ENCODE measurements around the gene MAPKAP1. TPM values are rescaled to one million over a fixed set of nuclear protein-coding genes. Genes with fewer than 3 reads are reported as not detected.

The MAPKAP1 gene
- total and polyA plus RNA-seq, 4 donors, result 32.2 to 58.4 (median 56.1) TPM

- intact Hi-C loops (cut with DNase I), result no loop called here
- WGBS, 2 donors, result 95 to 96% methylated on average over 4 of the region's 4 CpGs
- Histone ChIP-seq H3K4me3 (ENCODE audit: low read length in 2 of 2) (no peak overlapping the region), H3K36me3 (ENCODE audit: control insufficient read depth in 1 of 2, insufficient read depth in 2 of 2, low read length in 1 of 2) (no peaks in the 10 kb centered on the region), H3K27me3 (ENCODE audit: control insufficient read depth in 1 of 2, insufficient read depth in 2 of 2, low read length in 1 of 2) (no peaks in the 10 kb centered on the region), H3K9me3 (ENCODE audit: control insufficient read depth, low read length) (no peaks in the 10 kb centered on the region), H3K4me1 (ENCODE audit: control insufficient read depth in 1 of 2, insufficient read depth in 2 of 2, low read length in 2 of 2) (no peaks in the 10 kb centered on the region), H3K27ac (ENCODE audit: low read depth in 1 of 2, low read length in 2 of 2) (no peak overlapping the region)
- DNase-seq (no peak), ATAC-seq (ENCODE audit: low FRiP score) (no peak)
Measured at GRCh38 chr9:125514468-125514867, 192.5 kb downstream of the MAPKAP1 start.

GRCh38 chr9:125513668-125514413 is 193.2 kb downstream of the MAPKAP1 start:
- no peak for DNase-seq
- Histone ChIP-seq H3K4me3 (ENCODE audit: low read length in 2 of 2) (peak overlapping the region in 1 of 2 donors; percentile 17), H3K4me1 (ENCODE audit: control insufficient read depth in 1 of 2, insufficient read depth in 2 of 2, low read length in 2 of 2) (no peaks in the 10 kb centered on the region), H3K27ac (ENCODE audit: low read depth in 1 of 2, low read length in 2 of 2) (no peak overlapping the region), H3K27me3 (ENCODE audit: control insufficient read depth in 1 of 2, insufficient read depth in 2 of 2, low read length in 1 of 2) (no peaks in the 10 kb centered on the region), H3K36me3 (ENCODE audit: control insufficient read depth in 1 of 2, insufficient read depth in 2 of 2, low read length in 1 of 2) (no peaks in the 10 kb centered on the region), H3K9me3 (ENCODE audit: control insufficient read depth, low read length) (no peaks in the 10 kb centered on the region)
- no peak for ATAC-seq (ENCODE audit: low FRiP score)
- intact Hi-C loops (cut with DNase I), result no loop called here
- WGBS, 2 donors, result 29 to 35% methylated on average over 13 of the region's 13 CpGs

- H3K4me1 ChIP-seq (ENCODE audit: control insufficient read depth in 1 of 2, insufficient read depth in 2 of 2, low read length in 2 of 2), result no peaks in the 10 kb centered on the region
- intact Hi-C loops (cut with DNase I), result no loop called here
- WGBS, 2 donors, result 19 to 23% methylated on average over 2 of the region's 2 CpGs
- no peak overlapping the region for H3K27ac ChIP-seq (ENCODE audit: low read depth in 1 of 2, low read length in 2 of 2)
- no peak for ATAC-seq (ENCODE audit: low FRiP score)
- no peaks in the 10 kb centered on the region for H3K9me3 ChIP-seq (ENCODE audit: control insufficient read depth, low read length)
- DNase-seq, result no peak
- no peaks in the 10 kb centered on the region for H3K27me3 ChIP-seq (ENCODE audit: control insufficient read depth in 1 of 2, insufficient read depth in 2 of 2, low read length in 1 of 2)
- no peaks in the 10 kb centered on the region for H3K36me3 ChIP-seq (ENCODE audit: control insufficient read depth in 1 of 2, insufficient read depth in 2 of 2, low read length in 1 of 2)
- peak overlapping the region in 1 of 2 donors; percentile 17 for H3K4me3 ChIP-seq (ENCODE audit: low read length in 2 of 2)
Measured at GRCh38 chr9:125513303-125513667, 193.7 kb downstream of the MAPKAP1 start.

- Histone ChIP-seq H3K27me3 (ENCODE audit: control insufficient read depth in 1 of 2, insufficient read depth in 2 of 2, low read length in 1 of 2) (no peaks in the 10 kb centered on the region), H3K4me1 (ENCODE audit: control insufficient read depth in 1 of 2, insufficient read depth in 2 of 2, low read length in 2 of 2) (no peaks in the 10 kb centered on the region), H3K27ac (ENCODE audit: low read depth in 1 of 2, low read length in 2 of 2) (no peak overlapping the region), H3K4me3 (ENCODE audit: low read length in 2 of 2) (no peak overlapping the region), H3K9me3 (ENCODE audit: control insufficient read depth, low read length) (no peaks in the 10 kb centered on the region), H3K36me3 (ENCODE audit: control insufficient read depth in 1 of 2, insufficient read depth in 2 of 2, low read length in 1 of 2) (no peaks in the 10 kb centered on the region)
- no peak for DNase-seq
- 95 to 97% methylated on average over 18 of the region's 18 CpGs for WGBS, 2 donors
- ATAC-seq (ENCODE audit: low FRiP score), result no peak
- intact Hi-C loops (cut with DNase I), result no loop called here
Measured at GRCh38 chr9:125511789-125512660, 195.0 kb downstream of the MAPKAP1 start.

- 55 to 71% methylated on average over 1 of the region's 1 CpG for WGBS, 2 donors
- H3K27ac ChIP-seq (ENCODE audit: low read depth in 1 of 2, low read length in 2 of 2), result no peak overlapping the region
- no peak overlapping the region for H3K4me3 ChIP-seq (ENCODE audit: low read length in 2 of 2)
- H3K9me3 ChIP-seq (ENCODE audit: control insufficient read depth, low read length), result no peaks in the 10 kb centered on the region
- no peak for ATAC-seq (ENCODE audit: low FRiP score)
- H3K4me1 ChIP-seq (ENCODE audit: control insufficient read depth in 1 of 2, insufficient read depth in 2 of 2, low read length in 2 of 2), result no peaks in the 10 kb centered on the region
- no peaks in the 10 kb centered on the region for H3K36me3 ChIP-seq (ENCODE audit: control insufficient read depth in 1 of 2, insufficient read depth in 2 of 2, low read length in 1 of 2)
- H3K27me3 ChIP-seq (ENCODE audit: control insufficient read depth in 1 of 2, insufficient read depth in 2 of 2, low read length in 1 of 2), result no peaks in the 10 kb centered on the region
- no peak for DNase-seq
- intact Hi-C loops (cut with DNase I), result no loop called here
Measured at GRCh38 chr9:125510980-125511379, 196.0 kb downstream of the MAPKAP1 start.

GRCh38 chr9:125509476-125509875 is 197.5 kb downstream of the MAPKAP1 start:
- Histone ChIP-seq H3K27me3 (ENCODE audit: control insufficient read depth in 1 of 2, insufficient read depth in 2 of 2, low read length in 1 of 2) (no peaks in the 10 kb centered on the region), H3K4me1 (ENCODE audit: control insufficient read depth in 1 of 2, insufficient read depth in 2 of 2, low read length in 2 of 2) (no peaks in the 10 kb centered on the region), H3K4me3 (ENCODE audit: low read length in 2 of 2) (no peak overlapping the region), H3K27ac (ENCODE audit: low read depth in 1 of 2, low read length in 2 of 2) (no peak overlapping the region), H3K36me3 (ENCODE audit: control insufficient read depth in 1 of 2, insufficient read depth in 2 of 2, low read length in 1 of 2) (no peaks in the 10 kb centered on the region), H3K9me3 (ENCODE audit: control insufficient read depth, low read length) (no peaks in the 10 kb centered on the region)
- 74 to 75% methylated on average over 5 of the region's 5 CpGs for WGBS, 2 donors
- DNase-seq (no peak), ATAC-seq (ENCODE audit: low FRiP score) (no peak)
- intact Hi-C loops (cut with DNase I), result no loop called here

GRCh38 chr9:125508249-125508648 is 198.8 kb downstream of the MAPKAP1 start:
- 97 to 99% methylated on average over 2 of the region's 2 CpGs for WGBS, 2 donors
- Histone ChIP-seq H3K4me1 (ENCODE audit: control insufficient read depth in 1 of 2, insufficient read depth in 2 of 2, low read length in 2 of 2) (no peaks in the 10 kb centered on the region), H3K27me3 (ENCODE audit: control insufficient read depth in 1 of 2, insufficient read depth in 2 of 2, low read length in 1 of 2) (no peaks in the 10 kb centered on the region), H3K27ac (ENCODE audit: low read depth in 1 of 2, low read length in 2 of 2) (no peak overlapping the region), H3K9me3 (ENCODE audit: control insufficient read depth, low read length) (no peaks in the 10 kb centered on the region), H3K36me3 (ENCODE audit: control insufficient read depth in 1 of 2, insufficient read depth in 2 of 2, low read length in 1 of 2) (no peaks in the 10 kb centered on the region), H3K4me3 (ENCODE audit: low read length in 2 of 2) (no peak overlapping the region)
- intact Hi-C loops (cut with DNase I), result no loop called here
- no peak for ATAC-seq (ENCODE audit: low FRiP score)
- no peak for DNase-seq

GRCh38 chr9:125507226-125507625 is 199.8 kb downstream of the MAPKAP1 start:
- WGBS, 2 donors, result 95 to 98% methylated on average over 5 of the region's 5 CpGs
- H3K27me3 ChIP-seq (ENCODE audit: control insufficient read depth in 1 of 2, insufficient read depth in 2 of 2, low read length in 1 of 2), result no peaks in the 10 kb centered on the region
- no peaks in the 10 kb centered on the region for H3K36me3 ChIP-seq (ENCODE audit: control insufficient read depth in 1 of 2, insufficient read depth in 2 of 2, low read length in 1 of 2)
- H3K4me1 ChIP-seq (ENCODE audit: control insufficient read depth in 1 of 2, insufficient read depth in 2 of 2, low read length in 2 of 2), result no peaks in the 10 kb centered on the region
- intact Hi-C loops (cut with DNase I), result no loop called here
- no peak overlapping the region for H3K27ac ChIP-seq (ENCODE audit: low read depth in 1 of 2, low read length in 2 of 2)
- no peaks in the 10 kb centered on the region for H3K9me3 ChIP-seq (ENCODE audit: control insufficient read depth, low read length)
- no peak overlapping the region for H3K4me3 ChIP-seq (ENCODE audit: low read length in 2 of 2)
- ATAC-seq (ENCODE audit: low FRiP score) (no peak), DNase-seq (no peak)

Measured in aorta (tissue), 5 donors.